GM12878 (cell line): ENCODE measurements around the gene ADNP2. TPM values are rescaled to one million over a fixed set of nuclear protein-coding genes. Genes with fewer than 3 reads are reported as not detected.
A peak's percentile ranks its signal among the peaks of the same experiment; 100 is the strongest.

ENCODE experiments used
- ATAC-seq: fragments of 200-7000 bp; cut with Tn5 transposase; 3 replicates; pipeline ENCODE4 v1.9.1; 2020; ENCODE audit warnings: mild to moderate bottlenecking, moderate library complexity
- BruUV-seq: library from RNA; stranded (reverse); fragments of 400-500 nt; replicated peaks from 2 replicates; lab custom pipeline; 2021; lab: Mats Ljungman, UMichigan
- CTCF ChIA-PET: fragments of 300-600 bp; sonication (Branson Sonifier 250); formaldehyde crosslinking; extraction: SDS; loops from one replicate; lab custom pipeline; 2021; ENCODE audit warnings: inconsistent platforms; lab: Yijun Ruan, JAX
- POLR2A ChIA-PET: fragments of 350-600 bp; formaldehyde crosslinking; extraction: SDS; loops from one replicate; lab custom pipeline; 2021; ENCODE audit warnings: inconsistent platforms; lab: Charles Lee
- RAD21 ChIA-PET: fragments of 300-600 bp; sonication (Branson Sonifier 250); formaldehyde crosslinking; loops from one replicate; lab custom pipeline; 2023; ENCODE audit warnings: antibody characterized with exemption; ENCODE audit not compliant: unreplicated experiment; lab: Charles Lee
- SMC1A ChIA-PET: fragments of 300-600 bp; sonication (Branson Sonifier 250); formaldehyde crosslinking; loops from one replicate; lab custom pipeline; 2023; ENCODE audit not compliant: unreplicated experiment, uncharacterized antibody; lab: Charles Lee
- DNase-seq: peaks from one replicate; pipeline ENCODE4 v3.0.0-alpha.2; 2011; ENCODE audit warnings: low read depth, low spot score
- FAIRE-seq: peaks from 3 replicates; lab custom pipeline; 2011; peaks lifted over from hg19 to GRCh38; lab: Jason Lieb, UNC
- H2AFZ ChIP-seq: 2 replicates; pipeline ENCODE4 v1.6.0; 2011; ENCODE audit warnings: low read depth, low read length, control low read depth; ENCODE audit not compliant: control insufficient read depth
- H3K27ac ChIP-seq: 2 replicates; pipeline ENCODE4 v1.5.1; 2011; ENCODE audit warnings: control low read depth; ENCODE audit not compliant: control insufficient read depth, insufficient read depth
- H3K27me3 ChIP-seq, 2 experiments: replicated peaks in 1 of 2; 2 replicates each; pipeline versions ENCODE4 v1.6.0 to v1.6.1; 2011; ENCODE audit warnings: low read length in 1 of 2; ENCODE audit not compliant: control insufficient read depth in 2 of 2, insufficient read depth in 2 of 2
- H3K36me3 ChIP-seq, 2 experiments: 2 replicates each; pipeline ENCODE4 v1.5.1; 2011; ENCODE audit warnings: low read length in 1 of 2; ENCODE audit not compliant: control insufficient read depth in 2 of 2, insufficient read depth in 2 of 2
- H3K4me1 ChIP-seq: 2 replicates; pipeline ENCODE4 v1.6.1; 2011; ENCODE audit warnings: mild to moderate bottlenecking, low read length, moderate library complexity, mixed read lengths; ENCODE audit not compliant: control insufficient read depth, insufficient read depth
- H3K4me2 ChIP-seq: 2 replicates; pipeline ENCODE4 v1.6.0; 2011; ENCODE audit warnings: control low read depth; ENCODE audit not compliant: control insufficient read depth, insufficient read depth
- H3K4me3 ChIP-seq: fragments of 200-600 bp; sonication (generic); 2 replicates; pipeline ENCODE4 v1.5.1; 2016
- H3K79me2 ChIP-seq: 2 replicates; pipeline ENCODE4 v1.6.0; 2011; ENCODE audit warnings: low read length; ENCODE audit not compliant: control insufficient read depth, insufficient read depth
- H3K9ac ChIP-seq: 2 replicates; pipeline ENCODE4 v1.8.0; 2011; ENCODE audit warnings: low read length, control low read depth, mixed read lengths; ENCODE audit not compliant: control insufficient read depth, insufficient read depth
- H3K9me3 ChIP-seq: replicated peaks from 3 replicates; pipeline ENCODE4 v1.5.1; 2011; ENCODE audit warnings: mild to moderate bottlenecking, low read length; ENCODE audit not compliant: control insufficient read depth, insufficient read depth
- H4K20me1 ChIP-seq: 2 replicates; pipeline ENCODE4 v1.6.0; 2011; ENCODE audit not compliant: control insufficient read depth, insufficient read depth
- ASH2L ChIP-seq: fragments of 300-600, 200-600 bp; sonication (generic); IDR thresholded peaks from 2 replicates; pipeline ENCODE4 v1.6.1; 2017; ENCODE audit warnings: low read depth, mild to moderate bottlenecking, borderline replicate concordance
- ELK1 ChIP-seq: IDR thresholded peaks from 2 replicates; pipeline ENCODE4 v1.6.1; 2012; ENCODE audit warnings: low read depth, low read length, improper control_type of control experiment
- FOXM1 ChIP-seq: IDR thresholded peaks from 2 replicates; pipeline ENCODE4 v1.6.1; 2012; ENCODE audit warnings: low read depth, mild to moderate bottlenecking, inconsistent platforms, low read length, moderate library complexity
- MTA3 ChIP-seq: IDR thresholded peaks from 2 replicates; pipeline ENCODE4 v1.6.1; 2012; ENCODE audit warnings: low read length, inconsistent platforms, borderline replicate concordance
- NBN ChIP-seq: fragments of 450-650 bp; IDR thresholded peaks from 2 replicates; pipeline ENCODE4 v1.6.1; 2016
- RCOR1 ChIP-seq: conservative IDR thresholded peaks from 2 replicates; pipeline ENCODE4 v1.6.1; 2012; ENCODE audit warnings: low read depth, low read length, improper control_type of control experiment
- SKIL ChIP-seq: fragments of 450-650 bp; IDR thresholded peaks from 2 replicates; pipeline ENCODE4 v1.6.1; 2017; ENCODE audit warnings: mild to moderate bottlenecking, low read depth, inconsistent platforms; ENCODE audit not compliant: poor library complexity, severe bottlenecking
- SMC3 ChIP-seq: IDR thresholded peaks from 2 replicates; pipeline ENCODE4 v1.6.1; 2011; ENCODE audit warnings: low read length, improper control_type of control experiment, borderline replicate concordance
- SREBF1 ChIP-seq: IDR thresholded peaks from 2 replicates; pipeline ENCODE4 v1.6.1; 2012; ENCODE audit warnings: mild to moderate bottlenecking, low read length
- STAT3 ChIP-seq: IDR thresholded peaks from 2 replicates; pipeline ENCODE4 v1.6.1; 2011; ENCODE audit warnings: low read depth, low read length, improper control_type of control experiment
- ZNF687 ChIP-seq: fragments of 450-650 bp; IDR thresholded peaks from 2 replicates; pipeline ENCODE4 v1.6.1; 2017; ENCODE audit warnings: mild to moderate bottlenecking, moderate library complexity
- ZSCAN29 ChIP-seq: fragments of 450-650 bp; IDR thresholded peaks from 2 replicates; pipeline ENCODE4 v1.6.1; 2017; ENCODE audit warnings: mild to moderate bottlenecking, moderate library complexity
- ZZZ3 ChIP-seq: IDR thresholded peaks from 2 replicates; pipeline ENCODE4 v1.6.1; 2011; ENCODE audit warnings: low read depth; ENCODE audit not compliant: control insufficient read depth, insufficient read length
- WGBS: methylation state at CpG from one replicate; pipeline ENCODE4 v1.1.6; 2016; ENCODE audit warnings: low lambda C conversion rate; ENCODE audit not compliant: insufficient replicate concordance, insufficient coverage; ENCODE audit errors: missing lambda C conversion rate; 5-methylcytosine and 5-hydroxymethylcytosine counted together
- in situ Hi-C: fragments of 300-500 bp; cut with MboI; formaldehyde crosslinking; loops from 9 replicates; pipeline ENCODE4 v1.14.3; 2018; ENCODE audit warnings: mixed read lengths
- intact Hi-C: fragments of 100-400 bp; cut with micrococcal nuclease; formaldehyde crosslinking; loops from one replicate; pipeline ENCODE4 v1.14.2; 2022; ENCODE audit not compliant: unreplicated experiment
- polyA plus RNA-seq, 11 experiments: library from polyadenylated mRNA; depleted of rRNA in 4 of 11; unstranded in 6 of 11; stranded (reverse) in 5 of 11; fragments of >200 nt; fragmentation: Nextera tagmentation in 4 of 11; fragmentation: Illumina TruSeq in 1 of 11; extraction: Ambion mirVana in 4 of 11; extraction: Trizol in 1 of 11; gene quantifications; 1 replicate in 1 of 11; 2 replicates in 10 of 11; pipeline versions ENCODE4 v1.2.1 to v1.2.3, GENCODE V29; 2011 to 2016; ENCODE audit warnings: inconsistent platforms in 2 of 11, missing spikeins in 2 of 11, low read depth in 1 of 11
- total RNA-seq, 4 experiments: library from RNA; depleted of rRNA in 3 of 4; stranded (reverse); fragments of >200 nt in 3 of 4; fragmentation: Illumina TruSeq in 1 of 4; extraction: Trizol in 1 of 4; gene quantifications; 2 replicates each; pipeline versions ENCODE4 v1.2.1 to v1.2.3, GENCODE V29; 2013 to 2021

Gene ADNP2
- total and polyA plus RNA-seq, 10 of the 15 experiments (the other 5 are each of a cell fraction or from before 2014, with no cell fraction given), result 3.7 to 25.1 (median 13.0) TPM

- TF ChIP-seq ZZZ3 (no peak), STAT3 (no peak), FOXM1 (no peak), ZSCAN29 (no peak), SKIL (no peak), ZNF687 (no peak), ELK1 (no peak), MTA3 (no peak), SREBF1 (no peak), RCOR1 (no peak), NBN (no peak), SMC3 (no peak), ASH2L (no peak)
- H3K9me3 ChIP-seq, result no peaks in the 10 kb centered on the region; the same call in 2 of the 3 replicates
- H3K36me3 ChIP-seq, result no peaks in the 10 kb centered on the region
- intact Hi-C loops (loop anchor here (5.0 kb wide), 1 partner anchor 144 kb away; the partner anchor contains the start of gene HSBP1L1), in situ Hi-C loops (no loop called here)
- H2AFZ ChIP-seq, result peak overlapping the region; percentile 7; the same call in 1 of the 2 replicates
- CTCF ChIA-PET, result interaction anchor here (2.0 kb wide), 1 partner anchor 50 kb away, joined by 7 read pairs; no protein-coding TSS in a partner anchor
- no peak overlapping the region for H3K27ac ChIP-seq
- no peak for DNase-seq
- RAD21 ChIA-PET, result interaction anchor here (1.5 kb wide), 1 partner anchor 9 kb away, joined by 3 read pairs; no protein-coding TSS in a partner anchor
- H3K9ac ChIP-seq, result no peak overlapping the region
- peaks cover 18% of the 10 kb centered on the region for H3K79me2 ChIP-seq
- FAIRE-seq, result no peak
- no peaks in the 10 kb centered on the region for H3K27me3 ChIP-seq
- peaks cover 19% of the 10 kb centered on the region for H3K4me1 ChIP-seq
- H3K4me2 ChIP-seq, result peak overlapping the region; percentile 38; the same call in 1 of the 2 replicates
- POLR2A ChIA-PET, result interaction anchor here (0.6 to 1.4 kb wide), 2 partner anchors 20 to 72 kb away, joined by 3 read pairs; partner anchors contain the start of gene RBFA
- 58% methylated on average over 5 of the region's 6 CpGs for WGBS
- no peak overlapping the region for H3K4me3 ChIP-seq
- SMC1A ChIA-PET, result interaction anchor here (0.6 to 1.5 kb wide), 9 partner anchors 26 to 163 kb away, joined by 3 to 4 read pairs (median 3); no protein-coding TSS in a partner anchor
- BruUV-seq, result no TSS peak
- H4K20me1 ChIP-seq, result no peaks in the 10 kb centered on the region
- no peak for ATAC-seq
These were observed 2.5 kb upstream of the ADNP2 start for GRCh38 chr18:80106482-80107051.
